Urothelium cell line (cell line): Measurements from ENCODE around the gene ANKDD1B.

ENCODE experiments used
- DNase-seq: peaks from one replicate; pipeline ENCODE4 v3.0.0; 2011; ENCODE audit warnings: low spot score, mixed read lengths
- FAIRE-seq: peaks from 2 replicates; lab custom pipeline; 2011; peaks lifted over from hg19 to GRCh38; lab: Jason Lieb, UNC

Gene ANKDD1B

GRCh38 chr5:75616371-75616881 is 5.2 kb downstream of the ANKDD1B start:
- no peak for FAIRE-seq
- DNase-seq: no peak

GRCh38 chr5:75616971-75617621 is 5.8 kb downstream of the ANKDD1B start:
- DNase-seq (no peak), FAIRE-seq (no peak)

DNA sequence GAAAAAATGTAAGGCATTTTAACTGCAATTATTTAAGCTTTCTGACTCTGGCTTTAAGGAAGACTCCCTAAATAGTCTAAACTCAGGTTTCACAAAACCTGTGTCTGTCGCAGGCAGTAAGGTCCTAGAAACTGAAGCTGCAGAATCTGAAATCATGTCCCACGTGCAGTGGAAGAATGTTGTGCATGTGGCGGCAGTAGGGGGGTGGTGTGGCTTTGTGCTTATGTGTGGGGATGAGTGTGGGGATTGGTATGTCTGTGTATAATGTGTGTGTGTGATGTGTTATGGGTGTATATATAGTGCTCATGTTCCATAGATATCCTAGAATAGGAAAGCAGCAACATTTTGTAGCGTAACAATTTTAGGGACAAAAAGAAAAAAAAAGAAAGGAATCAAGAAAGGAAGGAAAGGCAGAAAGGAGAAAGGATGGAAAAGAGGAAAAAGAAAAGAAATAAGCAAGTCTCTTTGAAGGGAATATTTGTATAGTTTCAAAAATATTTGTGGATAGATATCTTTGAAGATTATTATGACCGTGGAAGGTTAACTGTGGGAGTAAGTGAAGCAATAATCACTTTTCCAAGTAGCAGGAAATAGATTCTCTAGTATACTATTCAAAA is 6.6 kb downstream of the ANKDD1B start:
- FAIRE-seq (no peak), DNase-seq (no peak)

DNA sequence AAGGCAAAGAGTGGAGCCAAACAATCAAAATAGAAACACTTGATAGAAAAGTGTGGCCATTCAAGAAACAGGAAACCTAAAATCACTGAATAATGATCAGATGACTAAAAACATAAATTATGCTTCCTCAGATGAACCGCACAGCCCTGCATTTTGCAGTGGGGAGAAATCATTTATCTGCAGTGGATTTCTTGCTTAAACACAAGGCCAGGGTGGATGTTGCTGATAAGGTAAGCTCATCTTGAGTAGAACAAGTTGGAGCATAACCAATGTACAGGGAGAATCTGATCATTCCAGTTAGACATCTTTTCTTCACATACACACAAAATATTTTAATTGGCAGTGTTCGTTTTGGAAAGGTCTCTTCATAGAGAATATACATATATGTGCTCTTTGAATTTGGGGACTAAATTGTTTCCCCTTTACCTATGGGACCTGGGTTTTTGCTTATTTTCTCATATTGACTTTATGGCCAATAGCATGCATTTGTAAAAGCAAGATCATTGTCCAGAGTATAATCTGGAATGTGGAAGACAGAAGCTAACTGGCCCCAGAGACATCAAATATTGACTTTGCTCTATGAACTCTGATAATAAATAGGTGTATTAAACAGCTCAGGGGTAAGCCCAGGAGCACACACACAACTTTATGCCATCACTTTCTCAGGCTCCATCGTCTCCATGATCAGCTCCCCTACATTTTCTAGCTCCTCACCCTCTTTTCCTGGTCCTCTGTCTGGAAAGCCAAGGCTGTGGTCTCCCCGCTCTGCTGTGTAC is 9.1 kb downstream of the ANKDD1B start:
- FAIRE-seq: no peak
- no peak for DNase-seq

DNA sequence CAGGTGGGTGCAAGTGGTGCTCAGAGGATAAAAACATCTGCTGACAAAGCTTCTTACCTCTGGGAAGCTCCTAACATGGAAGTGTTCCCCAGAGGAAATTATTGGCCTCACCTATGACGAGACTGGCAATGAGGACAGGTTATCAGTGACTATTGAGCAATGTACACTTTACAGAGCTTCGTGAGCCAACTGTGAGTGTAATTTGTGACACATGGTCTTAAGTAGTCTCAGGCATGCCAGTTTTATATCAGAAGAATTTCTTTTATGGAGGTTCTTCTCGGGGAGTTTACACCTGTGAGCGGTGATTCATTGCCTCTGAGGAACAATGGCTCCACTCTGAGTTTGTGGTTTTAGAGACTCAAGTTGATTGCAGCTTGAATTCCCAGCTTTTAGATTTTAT is 11.3 kb downstream of the ANKDD1B start:
- FAIRE-seq: no peak
- peak; percentile 69 for DNase-seq

- FAIRE-seq (no peak), DNase-seq (no peak)
These were observed 12.6 kb downstream of the ANKDD1B start for GRCh38 chr5:75623846-75624245.

DNA sequence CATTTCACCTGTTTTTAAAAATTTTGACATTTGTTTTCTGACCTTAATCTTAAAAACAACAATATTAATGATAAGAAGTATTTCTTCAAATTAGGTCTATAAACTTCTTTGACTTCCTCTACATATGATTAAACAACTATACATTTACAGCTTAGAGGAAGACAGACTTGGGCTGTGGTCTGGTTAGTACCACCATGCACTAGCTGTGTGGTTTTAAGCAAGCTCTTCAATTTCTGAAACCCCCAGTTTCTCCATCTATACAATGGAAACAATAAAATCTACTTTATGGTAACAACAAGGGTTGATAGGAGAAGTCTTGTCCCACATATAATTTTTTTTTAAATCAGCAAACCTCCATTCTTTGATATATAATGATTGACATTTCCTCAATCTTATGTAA is 15.7 kb downstream of the ANKDD1B start:
- FAIRE-seq: no peak
- DNase-seq: no peak

DNA sequence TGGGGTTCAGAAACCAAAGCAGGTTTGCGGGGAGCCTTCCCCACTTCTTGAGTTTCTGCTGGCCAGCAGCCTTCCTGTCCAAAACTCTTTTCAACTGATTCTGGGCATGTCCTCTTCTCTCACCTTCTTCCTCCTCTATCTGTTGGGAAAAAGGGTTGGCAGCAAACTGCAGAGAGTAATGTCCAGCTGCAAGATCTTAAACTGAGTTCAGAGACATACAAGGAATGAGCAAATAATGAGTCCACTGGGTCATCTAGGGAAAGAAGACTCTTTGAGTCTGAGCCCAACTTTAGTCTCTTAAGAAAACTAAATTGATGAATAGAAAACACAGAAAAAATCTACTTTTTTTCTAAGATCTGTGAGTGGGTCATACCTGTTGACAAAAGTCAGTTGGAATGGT is 16.5 kb downstream of the ANKDD1B start:
- FAIRE-seq: no peak
- no peak for DNase-seq

DNA sequence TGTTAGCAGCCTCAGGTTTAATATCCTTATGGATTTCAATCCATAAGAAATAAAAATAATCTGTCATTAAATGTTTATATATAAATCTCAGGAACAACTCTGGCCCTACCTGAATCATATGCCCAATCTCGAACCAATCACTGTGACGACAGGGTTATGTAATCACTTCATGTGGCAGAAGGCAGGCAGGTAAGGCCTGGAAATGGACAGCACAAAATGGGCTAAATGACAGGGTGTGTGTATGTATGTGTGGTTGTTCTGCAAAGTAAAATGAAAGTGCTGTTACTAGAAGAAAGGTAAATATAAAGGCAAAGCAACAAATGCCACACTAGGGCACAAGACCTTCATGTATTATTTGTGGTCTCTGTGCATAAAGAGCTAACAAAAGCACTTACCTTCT is 19.6 kb downstream of the ANKDD1B start:
- FAIRE-seq: no peak
- no peak for DNase-seq

- FAIRE-seq (no peak), DNase-seq (no peak)
These were observed 21.1 kb downstream of the ANKDD1B start for GRCh38 chr5:75632321-75632720.

DNA sequence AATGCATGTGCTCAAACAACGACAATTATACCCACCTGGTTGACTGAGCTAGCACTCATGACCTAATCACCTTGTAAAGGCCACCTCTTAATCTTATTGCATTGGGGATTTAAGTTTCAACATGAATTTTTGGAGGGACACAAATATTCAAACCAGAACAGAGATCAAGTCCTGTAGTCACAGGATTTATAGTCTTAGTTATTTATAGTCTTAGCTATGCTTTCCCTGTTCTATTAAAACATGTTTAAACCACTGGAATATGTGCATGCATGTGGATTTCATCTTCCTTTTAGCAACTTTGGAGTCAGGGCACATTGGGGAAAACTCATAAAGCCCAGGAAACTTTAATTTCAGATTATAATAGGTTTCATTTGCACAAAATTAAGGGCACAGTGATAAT is 26.7 kb downstream of the ANKDD1B start:
- no peak for FAIRE-seq
- no peak for DNase-seq

GRCh38 chr5:75639535-75640311 is 28.5 kb downstream of the ANKDD1B start:
- no peak for DNase-seq
- no peak for FAIRE-seq

GRCh38 chr5:75640395-75640794 is 29.1 kb downstream of the ANKDD1B start:
- DNase-seq (peak; percentile 46), FAIRE-seq (no peak)

DNA sequence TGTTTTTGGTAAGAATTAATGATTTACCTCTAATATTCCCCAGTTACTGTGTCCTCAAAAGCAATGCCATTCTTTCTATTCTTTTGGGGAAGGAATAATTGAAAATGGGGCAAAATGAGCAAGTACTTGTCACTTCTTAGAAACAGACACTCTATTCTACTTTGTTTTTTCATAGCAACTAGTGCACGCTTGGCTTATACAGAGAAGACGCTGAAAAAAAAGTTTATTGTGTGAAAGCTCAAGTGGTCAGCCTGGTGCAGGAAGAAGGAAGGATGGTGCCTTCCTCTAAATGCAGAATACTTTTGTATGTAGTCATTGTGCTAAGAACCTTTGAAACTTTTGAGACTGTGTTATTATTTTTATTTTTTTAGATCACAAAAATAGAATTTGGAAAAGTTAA is 29.6 kb downstream of the ANKDD1B start:
- no peak for DNase-seq

DNA sequence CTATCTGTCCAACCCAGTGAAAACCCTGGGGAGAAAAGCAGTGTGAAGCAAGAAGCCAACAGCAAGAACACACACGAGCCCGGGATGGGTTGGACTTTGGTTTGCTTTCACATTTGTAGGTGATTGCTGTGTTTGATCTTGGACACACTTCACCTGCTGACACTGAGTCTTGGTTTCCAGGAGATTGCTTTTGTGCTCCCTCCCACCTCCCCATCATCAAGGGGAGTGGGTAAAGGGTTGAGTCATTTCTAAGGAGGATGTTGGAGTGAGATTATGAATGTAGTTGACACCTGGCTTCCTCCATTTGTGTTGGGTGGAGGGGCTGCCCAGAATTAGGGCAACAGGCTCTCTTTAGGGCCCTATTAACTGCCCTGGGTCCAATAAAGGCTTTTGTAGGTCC is 37.5 kb downstream of the ANKDD1B start:
- DNase-seq (no peak), FAIRE-seq (no peak)

More for the DNA sequence above, 29.6 kb downstream of the ANKDD1B start:
- FAIRE-seq: no peak

- FAIRE-seq (no peak), DNase-seq (no peak)
These were observed 40.5 kb downstream of the ANKDD1B start for GRCh38 chr5:75651575-75652238.

DNA sequence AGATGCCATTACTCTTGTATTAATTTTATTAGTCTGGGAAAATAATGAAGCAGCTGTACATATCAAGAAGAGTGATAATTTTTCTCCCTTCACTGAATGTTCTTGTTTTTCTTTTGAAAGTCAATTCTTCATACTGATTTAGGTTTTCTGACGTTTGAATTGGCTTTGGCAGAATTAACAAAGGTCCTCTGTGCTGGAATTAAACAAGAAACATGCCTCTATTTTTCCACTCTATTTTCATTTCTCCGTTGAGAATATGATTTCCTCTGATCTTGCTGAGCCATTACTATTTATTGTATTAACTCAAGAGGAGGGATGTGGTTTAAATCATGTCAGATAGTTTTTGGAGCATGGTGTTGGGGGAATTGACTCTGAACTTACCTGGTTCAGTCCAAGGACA is 42.3 kb downstream of the ANKDD1B start:
- FAIRE-seq (no peak), DNase-seq (no peak)

- no peak for DNase-seq
- FAIRE-seq: no peak
These were observed 43.5 kb downstream of the ANKDD1B start for GRCh38 chr5:75654693-75655295.

DNA sequence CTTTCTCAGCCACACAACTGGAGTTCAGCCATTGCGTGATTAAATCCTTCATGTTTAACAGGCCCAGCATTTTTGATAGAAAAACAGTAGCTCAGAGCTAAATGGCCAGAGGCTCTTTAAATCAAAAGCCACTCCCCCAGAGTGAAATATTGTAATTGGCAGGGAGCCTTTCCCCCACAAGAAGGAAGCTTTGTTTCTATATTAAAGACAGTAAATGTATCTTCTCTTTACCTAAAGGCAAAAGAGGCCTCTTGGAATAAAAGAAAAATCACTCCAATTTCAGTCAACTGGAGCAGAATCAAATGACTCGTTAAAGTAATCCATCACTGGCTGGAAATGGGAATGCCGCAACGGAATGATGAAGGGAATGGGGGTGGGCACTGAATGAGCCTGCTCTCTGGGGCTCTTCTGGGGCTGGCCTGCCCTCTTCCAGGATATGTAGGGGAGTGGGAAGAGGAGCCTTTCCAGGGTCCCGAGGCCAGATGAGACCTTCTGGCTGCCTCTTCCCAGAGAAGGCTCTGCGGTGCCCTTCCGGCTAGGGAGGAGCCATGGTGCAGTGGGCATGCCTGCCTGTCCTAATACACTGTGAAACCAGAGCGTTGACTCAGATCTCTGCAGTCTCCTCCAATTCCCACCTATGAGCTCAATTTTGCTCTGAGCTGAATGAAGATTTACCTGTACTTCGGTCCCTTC is 45.2 kb downstream of the ANKDD1B start:
- DNase-seq (peak; percentile 62), FAIRE-seq (no peak)
